WTC11 (cell line): Measurements from ENCODE around the gene SMIM22. TPM values are rescaled to one million over a fixed set of nuclear protein-coding genes. Genes with fewer than 3 reads are reported as not detected.

Experiments
- ATAC-seq: fragments of 200-7000 bp; cut with Tn5 transposase; 2 replicates; pipeline ENCODE4 v1.10.0; 2021; ENCODE audit warnings: mild to moderate bottlenecking, moderate library complexity
- CTCF ChIA-PET: fragments of 300-600 bp; sonication (Branson Sonifier 250); formaldehyde crosslinking; loops from one replicate; lab custom pipeline; 2021; ENCODE audit warnings: antibody characterized with exemption; lab: Charles Lee
- POLR2A ChIA-PET: fragments of 350-600 bp; sonication (Branson Sonifier 250); formaldehyde crosslinking; loops from one replicate; lab custom pipeline; 2021; ENCODE audit warnings: antibody characterized with exemption; lab: Charles Lee
- DNase-seq: peaks from one replicate; pipeline ENCODE4 v3.0.0; 2021; ENCODE audit warnings: low spot score
- H3K27ac Mint-ChIP-seq: 2 replicates; pipeline ENCODE4 v1.8.0; 2021; ENCODE audit warnings: mixed read lengths
- H3K27me3 Mint-ChIP-seq: 2 replicates; pipeline ENCODE4 v1.8.0; 2021; ENCODE audit warnings: low read depth, mild to moderate bottlenecking, moderate library complexity, mixed read lengths
- H3K36me3 Mint-ChIP-seq: 2 replicates; pipeline ENCODE4 v1.8.0; 2021; ENCODE audit warnings: mixed read lengths
- H3K4me1 Mint-ChIP-seq: 2 replicates; pipeline ENCODE4 v1.8.0; 2022; ENCODE audit warnings: mixed read lengths
- H3K4me3 Mint-ChIP-seq: 2 replicates; pipeline ENCODE4 v1.8.0; 2021; ENCODE audit warnings: mild to moderate bottlenecking, moderate library complexity, mixed read lengths
- H3K9me3 Mint-ChIP-seq: 2 replicates; pipeline ENCODE4 v1.8.0; 2021; ENCODE audit warnings: mixed read lengths
- AR ChIP-seq: fragments of 250-450 bp; sonication (Bioruptor Pico); IDR thresholded peaks from 2 replicates; pipeline ENCODE4 v1.9.0; 2021; ENCODE audit warnings: mild to moderate bottlenecking
- CDX4 ChIP-seq: fragments of 250-450 bp; sonication (Bioruptor Pico); IDR thresholded peaks from 2 replicates; pipeline ENCODE4 v1.9.0; 2021; ENCODE audit warnings: moderate library complexity, mild to moderate bottlenecking, inconsistent platforms, borderline replicate concordance
- E2F1 ChIP-seq: sonication (generic); formaldehyde crosslinking; IDR thresholded peaks from 2 replicates; pipeline ENCODE4 v1.8.0; 2022; ENCODE audit warnings: mild to moderate bottlenecking, missing genetic modification reagents
- ESRRA ChIP-seq: sonication (generic); formaldehyde crosslinking; IDR thresholded peaks from 2 replicates; pipeline ENCODE4 v1.8.1; 2022; ENCODE audit warnings: mild to moderate bottlenecking, missing genetic modification reagents, borderline replicate concordance
- NFATC4 ChIP-seq: fragments of 250-450 bp; sonication (Bioruptor Pico); IDR thresholded peaks from 2 replicates; pipeline ENCODE4 v1.9.0; 2021; ENCODE audit warnings: mild to moderate bottlenecking
- PRDM15 ChIP-seq: sonication (generic); formaldehyde crosslinking; IDR thresholded peaks from 2 replicates; pipeline ENCODE4 v1.8.0; 2022; ENCODE audit warnings: missing genetic modification reagents
- ZMAT4 ChIP-seq: fragments of 250-450 bp; sonication (Bioruptor Pico); IDR thresholded peaks from 2 replicates; pipeline ENCODE4 v1.9.0; 2021; ENCODE audit warnings: mild to moderate bottlenecking
- ZNF232 ChIP-seq: sonication (generic); formaldehyde crosslinking; IDR thresholded peaks from 2 replicates; pipeline ENCODE4 v1.8.0; 2022; ENCODE audit warnings: mild to moderate bottlenecking, missing genetic modification reagents
- ZNF281 ChIP-seq: sonication (generic); formaldehyde crosslinking; IDR thresholded peaks from 2 replicates; pipeline ENCODE4 v1.8.0; 2023; ENCODE audit warnings: mild to moderate bottlenecking, missing genetic modification reagents
- ZNF317 ChIP-seq: sonication (generic); formaldehyde crosslinking; IDR thresholded peaks from 2 replicates; pipeline ENCODE4 v1.8.1; 2023; ENCODE audit warnings: low read depth, mild to moderate bottlenecking, moderate library complexity, missing genetic modification reagents, borderline replicate concordance
- ZNF512 ChIP-seq: sonication (generic); formaldehyde crosslinking; IDR thresholded peaks from 2 replicates; pipeline ENCODE4 v1.8.1; 2022; ENCODE audit warnings: missing genetic modification reagents, borderline replicate concordance
- total RNA-seq: library from RNA; stranded (reverse); gene quantifications from 3 replicates; pipeline ENCODE4 v1.2.3, GENCODE V29; 2021

The SMIM22 gene
- total RNA-seq, 1 experiment from 2014 or later: not detected

- Mint-ChIP-seq H3K27ac (no peak overlapping the region), H3K27me3 (no peaks in the 10 kb centered on the region), H3K36me3 (peaks cover 37% of the 10 kb centered on the region), H3K4me1 (no peaks in the 10 kb centered on the region), H3K9me3 (peaks cover 6% of the 10 kb centered on the region), H3K4me3 (no peak overlapping the region)
- ChIA-PET POLR2A (no interaction called here), CTCF (no interaction called here)
- TF ChIP-seq ZNF512 (CRISPR knock-in tag) (no peak), ZNF281 (no peak), ZNF317 (CRISPR knock-in tag) (no peak), AR (CRISPR knock-in tag) (no peak), NFATC4 (CRISPR knock-in tag) (no peak), ESRRA (CRISPR knock-in tag) (no peak), ZNF232 (CRISPR knock-in tag) (no peak), PRDM15 (CRISPR knock-in tag) (no peak), CDX4 (no peak), E2F1 (no peak), ZMAT4 (CRISPR knock-in tag) (no peak)
- no peak for DNase-seq
- ATAC-seq: no peak
Observed at GRCh38 chr16:4752351-4753100, 42.6 kb upstream of the SMIM22 start.
